HG03108 (cell line): Measurements from ENCODE around the gene GAS6.
"Not testable (repeated sequence)": the region's sequence is repeated elsewhere in the genome, so short reads cannot be mapped to it uniquely, and the experiment has no call there.

ENCODE experiments used
- ATAC-seq: cut with Tn5 transposase; IDR thresholded peaks from one replicate; pipeline ENCODE4 v1.9.1; 2021; ENCODE audit warnings: moderate library complexity; ENCODE audit not compliant: unreplicated experiment

GAS6 gene

DNA sequence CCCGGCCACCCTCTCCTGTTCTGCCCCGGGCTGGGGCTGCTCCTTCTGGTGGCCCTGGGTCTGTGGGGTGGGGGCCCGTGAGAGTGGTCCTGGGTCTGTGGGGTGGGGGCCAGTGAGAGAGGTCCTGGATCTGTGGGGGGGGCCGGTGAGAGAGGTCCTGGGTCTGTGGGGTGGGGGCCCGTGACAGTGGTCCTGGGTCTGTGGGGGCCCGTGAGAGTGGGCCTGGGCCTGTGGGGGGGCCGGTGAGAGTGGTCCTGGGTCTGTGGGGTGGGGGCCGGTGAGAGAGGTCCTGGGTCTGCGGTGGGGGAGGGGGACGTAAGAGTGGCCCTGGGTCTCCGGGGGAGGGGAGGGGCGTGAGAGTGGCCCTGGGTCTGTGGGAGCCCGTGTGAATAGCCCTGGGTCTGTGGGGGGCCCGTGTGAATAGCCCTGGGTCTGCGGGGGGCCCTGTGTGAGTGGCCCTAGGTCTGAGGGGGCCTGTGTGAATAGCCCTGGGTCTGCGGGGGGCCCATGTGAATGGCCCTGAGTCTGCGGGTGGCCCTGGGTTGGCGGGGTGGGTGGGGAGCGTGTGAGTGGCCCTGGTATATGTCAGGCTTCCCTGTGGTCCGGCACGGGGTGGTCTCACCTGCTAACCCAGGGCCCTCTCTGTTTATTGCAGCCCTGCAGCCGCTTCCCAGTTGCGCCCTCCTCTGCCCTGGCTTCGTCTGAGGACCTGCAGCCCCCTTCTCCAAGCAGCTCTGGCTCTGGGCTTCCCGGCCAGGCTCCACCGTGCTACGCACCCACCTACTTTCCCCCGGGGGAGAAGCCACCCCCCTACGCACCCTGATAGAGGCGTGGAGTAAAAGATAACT, 52.6 kb downstream of the GAS6 start:
- no peak for ATAC-seq

DNA sequence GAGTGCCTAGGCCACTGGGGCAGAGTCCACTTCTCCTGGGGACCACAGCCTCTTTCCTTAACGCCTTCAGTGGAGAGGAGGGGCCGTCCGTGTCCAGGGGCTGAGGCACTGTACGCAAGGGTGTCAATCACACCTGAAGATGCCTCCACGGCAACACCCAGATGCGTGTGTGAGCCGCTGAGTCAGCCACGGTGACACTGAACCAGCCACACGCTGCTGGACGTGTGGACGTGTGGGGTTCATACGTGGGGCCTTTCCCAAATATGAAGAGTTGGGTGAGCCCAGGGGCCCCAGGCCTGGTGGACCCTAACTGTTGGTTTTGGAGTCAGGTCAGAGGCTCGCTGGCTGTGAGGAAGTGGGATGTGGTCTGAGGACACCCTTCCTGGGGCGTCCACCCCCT, 53.2 kb downstream of the GAS6 start:
- no peak for ATAC-seq

DNA sequence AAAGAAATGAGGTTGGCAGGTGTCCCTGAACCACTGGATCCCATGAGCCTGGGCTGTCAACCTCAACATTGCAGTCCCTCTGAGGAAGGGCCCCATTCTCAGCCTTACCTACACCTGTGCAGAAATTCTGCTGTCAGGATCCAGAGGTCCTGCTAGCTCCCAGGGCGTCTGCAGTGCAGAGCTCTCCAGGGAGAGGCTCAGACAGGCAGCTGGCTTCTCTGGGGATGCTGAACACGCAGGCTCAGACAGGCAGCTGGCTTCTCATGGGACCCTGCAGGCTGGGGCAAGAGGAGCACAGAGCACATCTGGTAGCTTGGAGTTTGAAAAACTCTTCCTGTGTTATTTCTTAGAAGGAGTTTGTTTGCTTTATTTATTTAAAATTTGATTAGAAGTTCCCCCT, 53.9 kb downstream of the GAS6 start:
- ATAC-seq = no peak

DNA sequence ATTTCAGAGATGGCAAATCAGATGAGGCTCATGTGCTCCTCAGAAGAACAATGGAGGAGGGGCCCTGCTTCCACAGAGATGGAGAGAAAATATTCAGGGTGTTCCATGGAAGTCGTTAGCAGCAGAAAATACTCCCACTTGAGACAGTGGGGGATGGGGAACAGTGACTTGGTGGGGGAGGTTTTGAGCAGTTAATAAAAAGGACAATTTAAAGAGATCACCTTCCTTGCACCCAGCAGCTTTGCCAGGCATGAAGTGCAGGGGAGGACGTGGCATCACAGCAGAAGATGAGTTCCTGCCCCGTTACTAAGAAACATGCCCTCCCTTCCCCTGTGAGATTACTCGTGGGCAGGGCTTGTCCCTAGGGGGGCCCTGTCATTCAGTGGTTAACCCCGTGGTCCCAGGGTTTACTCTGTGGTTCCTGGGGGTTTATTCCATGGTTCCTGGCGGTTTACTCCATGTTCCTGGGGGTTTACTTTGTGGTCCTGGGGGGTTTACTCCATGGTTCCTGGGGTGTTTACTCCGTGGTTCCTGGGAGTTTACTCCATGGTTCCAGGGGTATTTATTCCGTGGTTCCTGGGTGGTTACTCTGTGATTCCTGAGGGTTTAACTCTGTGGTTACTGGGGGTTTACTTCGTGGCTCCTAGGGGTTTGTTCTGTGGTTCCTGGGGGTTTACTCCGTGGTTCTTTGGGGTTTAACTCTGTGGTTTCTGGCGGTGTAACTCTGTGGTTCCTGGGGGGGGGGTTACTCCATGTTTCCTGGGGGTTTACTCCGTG, 55.6 kb downstream of the GAS6 start:
- no peak for ATAC-seq

DNA sequence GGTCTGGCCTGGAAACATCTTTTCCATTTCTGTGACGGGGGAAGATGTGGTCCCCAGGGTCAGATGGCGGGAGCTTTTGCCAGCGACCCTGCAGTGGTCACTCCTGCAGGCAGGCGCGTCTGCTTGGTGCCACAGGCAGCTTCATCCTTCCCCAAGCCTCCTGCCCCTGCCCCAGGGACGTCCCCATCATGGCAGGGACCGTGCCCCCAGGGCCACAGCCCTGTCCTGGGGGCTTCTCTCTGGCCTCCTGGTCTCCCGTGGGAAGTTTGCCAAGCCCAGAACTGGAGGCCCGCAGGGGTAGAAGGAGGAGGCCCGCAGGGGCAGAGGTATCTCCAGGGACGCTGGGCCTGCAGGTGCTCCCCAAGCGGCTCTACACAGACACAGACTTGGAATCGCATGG, 57.4 kb downstream of the GAS6 start:
- ATAC-seq = no peak

DNA sequence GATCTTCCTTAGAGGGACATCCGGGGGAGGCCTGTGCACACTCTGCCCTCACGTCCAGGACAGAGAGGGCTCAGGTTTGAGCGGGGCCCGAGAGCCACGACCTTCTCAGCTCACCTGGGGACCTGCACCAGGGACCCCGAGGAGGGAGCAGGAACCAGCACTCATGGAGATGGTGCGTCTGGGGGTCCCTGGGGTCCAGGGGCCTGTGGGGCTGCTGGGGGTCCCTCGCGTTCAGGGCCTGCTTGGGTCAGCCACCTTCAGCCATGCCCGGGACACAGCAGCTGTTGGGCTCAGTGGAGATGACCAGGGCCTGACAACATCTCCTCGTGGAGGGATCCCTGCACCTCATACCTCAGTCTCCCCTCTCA, 57.8 kb downstream of the GAS6 start:
- ATAC-seq = no peak

DNA sequence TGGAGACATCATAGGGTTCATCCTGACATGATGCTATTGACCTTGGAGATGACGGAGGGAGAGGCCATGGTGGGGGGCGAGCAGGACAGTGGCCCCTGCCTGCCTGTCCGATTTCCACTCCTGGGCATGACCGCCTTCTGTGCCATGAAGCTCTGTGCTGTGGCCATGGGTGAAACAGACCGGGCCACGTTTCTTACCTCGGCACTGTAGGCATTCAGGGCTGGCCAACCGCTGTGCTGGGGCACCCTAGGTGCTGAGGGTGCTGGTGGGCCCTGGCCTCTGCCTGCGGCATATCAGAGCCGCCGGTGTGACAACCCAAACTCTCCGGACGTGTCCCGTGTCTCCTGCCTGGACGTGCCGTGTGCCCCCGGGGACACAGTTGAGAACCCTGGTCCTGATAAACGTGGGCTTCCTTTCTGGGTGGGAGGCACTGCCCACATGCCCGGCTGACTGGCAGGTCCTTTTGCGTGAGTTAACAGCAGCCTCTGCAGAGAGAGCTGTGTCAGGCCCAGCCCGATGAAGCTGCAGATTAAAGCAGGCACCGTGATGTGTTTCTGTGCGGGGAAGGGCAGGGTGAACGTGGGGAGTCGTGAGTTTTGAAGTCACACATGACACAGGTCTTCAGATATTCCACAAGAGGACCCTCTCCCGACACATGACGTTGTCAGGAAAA, 58.3 kb downstream of the GAS6 start:
- no peak for ATAC-seq

GRCh38 chr13:113804703-113805430, 59.0 kb downstream of the GAS6 start:
- ATAC-seq = no peak

DNA sequence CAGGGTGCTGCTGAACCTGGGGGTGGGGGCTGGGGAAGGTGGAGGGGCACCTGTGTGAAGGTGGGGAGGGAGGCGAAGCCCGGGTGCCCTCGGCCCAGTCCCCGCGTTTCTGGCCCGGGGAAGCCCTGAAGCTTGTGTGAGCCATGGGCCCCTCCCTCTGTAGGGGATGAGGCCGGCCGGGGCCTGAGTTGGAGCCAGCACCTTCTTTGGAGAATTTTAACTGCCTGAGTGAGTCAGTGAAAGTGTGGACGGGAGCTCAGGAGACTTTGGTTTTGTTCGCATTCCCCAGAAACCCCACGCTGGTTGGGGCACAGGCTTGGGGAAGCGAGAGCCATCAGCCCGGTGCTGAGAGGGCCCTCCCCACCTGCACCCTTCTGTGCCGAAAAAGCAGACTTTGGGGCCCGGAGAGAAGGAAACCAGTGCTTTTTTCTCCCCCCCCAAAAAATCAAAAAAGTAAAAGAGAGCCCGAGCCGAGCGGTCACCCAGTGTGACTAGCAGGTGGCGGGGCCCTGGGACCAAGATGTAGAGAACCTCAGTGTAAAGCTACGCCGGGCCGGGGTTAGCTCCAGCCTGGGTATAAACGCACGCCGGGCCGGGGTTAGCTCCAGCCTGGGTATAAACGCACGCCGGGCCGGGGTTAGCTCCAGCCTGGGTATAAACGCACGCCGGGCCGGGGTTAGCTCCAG, 59.7 kb downstream of the GAS6 start:
- no peak for ATAC-seq

GRCh38 chr13:113803409-113804016, 60.4 kb downstream of the GAS6 start:
- no peak for ATAC-seq

DNA sequence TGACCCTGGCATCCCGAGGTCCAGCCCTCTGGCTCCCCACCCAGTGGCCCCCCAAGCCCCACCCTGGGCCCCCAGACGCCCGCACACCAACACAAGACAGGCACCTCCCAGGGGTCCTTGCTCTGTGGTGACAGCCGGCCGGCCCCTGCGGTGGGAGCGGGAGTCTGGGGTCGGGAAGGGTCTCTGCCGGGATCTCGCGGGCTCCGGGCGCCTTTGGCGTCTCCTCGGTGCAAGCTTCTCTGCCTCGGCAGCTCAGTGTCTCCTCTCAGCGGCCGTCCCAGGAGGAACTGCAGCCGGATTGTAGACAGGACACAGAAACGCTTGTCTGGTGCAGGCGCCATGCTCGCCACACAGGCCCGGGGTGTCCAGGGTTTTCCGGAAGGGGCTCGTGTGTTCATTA, 61.1 kb downstream of the GAS6 start:
- no peak for ATAC-seq

DNA sequence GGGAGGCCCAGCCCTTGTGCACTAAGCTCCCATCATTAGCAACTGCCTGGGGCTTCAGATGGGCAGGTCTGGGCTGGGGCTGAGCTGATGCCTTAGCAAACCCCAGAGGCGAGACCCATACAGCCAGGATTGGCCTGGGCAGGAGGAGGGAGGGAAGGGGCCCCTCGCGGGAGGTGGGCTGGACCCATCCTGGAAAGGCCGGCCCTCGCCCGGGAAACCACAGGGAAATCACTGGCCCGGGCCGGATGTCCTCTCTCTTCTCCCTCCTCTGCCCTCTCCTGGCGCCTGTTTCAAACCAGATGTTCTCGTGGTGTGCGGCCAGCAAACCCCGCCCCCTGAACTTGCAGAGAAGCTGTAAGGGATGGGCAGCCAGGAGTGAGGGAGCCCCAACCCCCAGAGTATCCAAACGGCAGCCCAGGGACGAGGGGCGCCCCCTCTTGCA, 61.8 kb downstream of the GAS6 start:
- no peak for ATAC-seq

- no peak for ATAC-seq
These were observed 62.5 kb downstream of the GAS6 start for GRCh38 chr13:113801289-113801961.

DNA sequence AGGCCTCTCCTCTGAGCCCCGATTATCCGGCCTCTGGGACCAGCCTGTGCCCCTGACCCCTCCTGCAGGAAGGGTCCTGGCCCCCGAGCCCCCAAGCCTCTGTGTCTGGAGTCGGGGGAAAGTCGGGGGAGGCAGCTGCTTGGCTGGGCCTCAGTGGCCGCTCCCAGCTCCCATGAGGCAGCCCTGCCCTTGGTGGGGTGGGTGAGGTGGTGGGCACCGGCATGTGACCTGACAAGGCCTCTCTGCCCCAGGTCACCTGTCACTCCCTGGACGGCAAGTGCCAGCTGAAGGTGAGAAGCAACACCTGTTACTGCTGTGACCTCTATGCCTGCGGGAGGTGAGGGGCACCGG, 63.3 kb downstream of the GAS6 start:
- no peak for ATAC-seq

GRCh38 chr13:113798200-113798811, 65.6 kb downstream of the GAS6 start:
- no peak for ATAC-seq

DNA sequence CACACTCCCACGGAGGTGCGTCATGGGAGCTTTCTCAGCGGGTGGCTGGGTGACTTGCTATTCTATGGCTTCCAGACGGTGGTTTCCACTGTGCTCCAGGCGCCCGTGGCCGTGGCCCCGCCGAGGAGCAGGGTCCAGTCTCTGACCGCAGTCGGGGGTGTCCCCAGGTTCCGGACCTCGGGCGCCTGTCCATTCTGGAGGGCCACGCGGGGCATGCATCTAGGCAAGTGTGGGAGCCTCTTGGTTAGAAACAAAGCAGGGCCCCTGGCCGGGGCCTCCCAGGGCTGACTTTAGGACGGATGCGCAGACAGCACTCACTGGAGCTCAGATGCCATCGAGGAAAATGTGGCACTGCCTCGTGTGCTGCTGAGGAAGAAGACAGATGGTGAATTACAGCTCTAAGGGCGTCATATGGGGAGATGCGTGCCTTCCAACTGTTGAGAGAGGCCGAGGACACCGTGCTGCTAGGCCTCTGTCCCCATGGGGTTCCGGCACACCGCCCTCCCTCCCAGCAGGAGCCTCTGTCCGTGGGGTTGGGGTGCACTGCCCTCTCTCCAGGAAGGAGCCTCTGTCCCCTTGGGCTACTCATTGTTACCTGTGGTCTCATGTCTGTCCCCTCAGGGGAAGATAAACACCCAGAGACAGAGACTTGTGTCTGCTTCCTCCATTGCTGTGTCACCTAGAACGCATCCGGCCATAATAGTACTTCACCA, 66.8 kb downstream of the GAS6 start:
- no peak for ATAC-seq

DNA sequence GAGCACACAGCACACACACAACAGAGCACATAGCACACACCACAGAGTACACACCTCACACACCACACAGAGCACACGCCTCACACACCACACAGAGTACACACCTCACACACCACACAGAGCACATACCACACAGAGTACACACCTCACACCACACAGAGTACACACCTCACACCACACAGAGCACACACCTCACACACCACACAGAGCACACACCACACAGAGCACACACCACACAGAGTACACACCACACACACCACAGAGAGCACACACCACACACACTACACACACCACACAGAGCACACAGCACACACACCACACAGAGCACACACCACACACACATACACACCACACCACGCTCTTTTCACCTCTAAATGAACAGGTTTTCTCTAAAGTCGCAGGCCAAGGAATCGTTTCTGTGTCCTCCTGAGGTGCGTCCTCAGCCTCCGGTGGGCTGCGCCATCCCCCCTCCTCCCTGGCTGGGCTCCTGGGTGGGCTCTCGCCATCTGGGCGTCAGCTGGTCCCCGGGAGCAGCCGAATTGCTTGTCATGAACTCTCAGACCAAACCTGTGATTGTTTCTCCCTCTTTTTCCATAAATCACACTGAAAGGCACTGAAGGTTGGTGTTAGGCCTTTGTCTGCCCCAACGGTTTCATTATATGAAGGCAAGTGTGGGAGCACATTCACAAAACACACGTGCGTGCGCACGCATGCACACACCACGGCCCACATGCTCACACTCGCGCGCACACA, 67.5 kb downstream of the GAS6 start:
- no peak for ATAC-seq

- ATAC-seq = not testable (repeated sequence)
These were observed 68.5 kb downstream of the GAS6 start for GRCh38 chr13:113795362-113795761.
